HG03442 (cell line): ENCODE data around the gene DBF4.
"Not testable (repeated sequence)": the region's sequence is repeated elsewhere in the genome, so short reads cannot be mapped to it uniquely, and the experiment has no call there.

Experiments
- ATAC-seq: cut with Tn5 transposase; IDR thresholded peaks from one replicate; pipeline ENCODE4 v1.9.1; 2021; ENCODE audit warnings: mild to moderate bottlenecking, moderate library complexity; ENCODE audit not compliant: unreplicated experiment

Gene DBF4

GRCh38 chr7:87944547-87944946, 68.3 kb downstream of the DBF4 start:
- ATAC-seq, result peak; percentile 41

- not testable (repeated sequence) for ATAC-seq
Observed at GRCh38 chr7:87945926-87946325, 69.6 kb downstream of the DBF4 start.

- no peak for ATAC-seq
Observed at GRCh38 chr7:87948371-87948770, 72.1 kb downstream of the DBF4 start.
